ENCODE data around the gene PASK.

DNA sequence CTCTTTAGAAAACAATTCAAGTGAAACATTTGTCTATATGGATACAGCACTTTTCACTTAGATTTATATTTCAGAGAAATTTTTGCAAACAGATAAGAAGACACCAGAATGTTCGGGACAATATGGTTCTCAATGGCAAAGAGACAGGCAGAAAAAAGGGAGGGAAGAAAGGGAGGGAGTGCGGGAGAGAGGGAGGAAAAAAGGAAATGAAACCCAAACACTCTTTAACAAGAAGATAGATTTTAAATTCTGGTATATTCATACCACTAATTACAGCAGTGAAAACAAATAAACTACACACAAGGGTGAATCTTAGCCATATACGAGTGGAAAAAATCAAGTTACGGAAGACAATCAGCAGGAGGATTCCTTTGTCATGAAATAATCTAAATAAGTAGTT, 3.0 kb downstream of the PASK start:
- TF ChIP-seq CTCF (IDR thresholded peaks at IDR 0.05; ENCODE audit: poor library complexity) (no peak), EZH2 (IDR thresholded peaks at IDR 0.05; ENCODE audit: borderline replicate concordance) (no peak)

All from hepatocyte (in vitro differentiated cells).